Activated CD4-positive, alpha-beta T cell treated with anti-CD3 and anti-CD28 coated beads for 4 hours (primary cell): Measurements from ENCODE around the gene A4GALT.

ENCODE experiments used
- DNase-seq, 2 donors: peaks; one replicate each; pipeline ENCODE4 v3.0.0-alpha.2; 2020

A4GALT gene

GRCh38 chr22:42700901-42701300 is 19.8 kb downstream of the A4GALT start:
- no peak for DNase-seq

DNA sequence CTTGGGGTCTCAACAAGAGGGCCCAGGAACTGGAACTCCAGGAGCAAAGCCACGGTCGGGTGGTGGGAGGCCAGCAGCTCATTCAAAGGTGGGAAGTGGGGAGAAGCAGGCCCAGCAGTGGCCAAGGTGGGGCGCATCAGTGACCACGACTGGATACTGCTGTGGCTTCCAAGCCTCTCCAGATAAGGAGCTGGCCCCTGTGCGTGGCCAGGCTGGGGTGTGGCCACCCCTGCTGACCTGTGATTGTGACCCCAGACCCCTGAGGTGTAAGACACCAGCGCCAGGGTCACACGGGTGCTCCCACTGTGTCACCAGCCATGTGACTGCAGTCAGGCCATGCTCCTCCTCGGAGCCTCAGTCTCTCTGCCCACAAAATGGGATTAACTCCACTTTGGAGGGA is 20.3 kb downstream of the A4GALT start:
- no peak for DNase-seq

GRCh38 chr22:42699976-42700352 is 20.7 kb downstream of the A4GALT start:
- DNase-seq: no peak

GRCh38 chr22:42699281-42699975 is 21.2 kb downstream of the A4GALT start:
- DNase-seq: no peak

- no peak for DNase-seq
Measured at GRCh38 chr22:42697542-42698013, 23.1 kb downstream of the A4GALT start.

DNA sequence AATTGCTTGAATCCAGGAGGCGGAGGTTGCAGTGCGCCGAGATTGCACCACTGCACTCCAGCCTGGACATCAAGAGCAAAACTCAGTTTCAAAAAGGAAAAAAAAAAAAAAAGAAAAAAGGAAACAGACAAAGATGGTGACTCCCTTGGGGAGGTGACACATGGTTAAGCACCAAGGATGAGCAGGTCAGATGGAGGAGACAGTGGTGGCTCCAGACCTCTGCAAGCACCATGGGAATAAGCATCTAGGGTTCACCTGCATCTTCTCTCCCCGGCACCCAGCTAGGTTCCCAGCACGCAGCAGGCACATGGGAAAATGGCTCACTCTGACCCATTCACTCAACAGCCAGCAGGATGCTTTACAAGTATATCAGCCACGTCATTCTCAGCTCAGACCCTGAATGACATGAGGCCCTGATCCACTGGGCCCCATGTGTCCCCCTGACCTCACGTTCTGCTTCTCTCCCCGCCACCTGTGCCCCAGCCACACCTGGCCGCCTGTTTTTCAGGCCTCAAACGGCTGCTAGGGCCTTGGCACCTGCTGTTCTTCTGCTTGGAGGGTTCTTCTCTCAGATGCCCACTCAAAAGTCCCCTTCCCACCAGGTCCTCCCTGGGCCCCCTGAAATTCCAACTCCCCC is 24.2 kb downstream of the A4GALT start:
- no peak for DNase-seq

GRCh38 chr22:42695294-42695693 is 25.4 kb downstream of the A4GALT start:
- DNase-seq: no peak

DNA sequence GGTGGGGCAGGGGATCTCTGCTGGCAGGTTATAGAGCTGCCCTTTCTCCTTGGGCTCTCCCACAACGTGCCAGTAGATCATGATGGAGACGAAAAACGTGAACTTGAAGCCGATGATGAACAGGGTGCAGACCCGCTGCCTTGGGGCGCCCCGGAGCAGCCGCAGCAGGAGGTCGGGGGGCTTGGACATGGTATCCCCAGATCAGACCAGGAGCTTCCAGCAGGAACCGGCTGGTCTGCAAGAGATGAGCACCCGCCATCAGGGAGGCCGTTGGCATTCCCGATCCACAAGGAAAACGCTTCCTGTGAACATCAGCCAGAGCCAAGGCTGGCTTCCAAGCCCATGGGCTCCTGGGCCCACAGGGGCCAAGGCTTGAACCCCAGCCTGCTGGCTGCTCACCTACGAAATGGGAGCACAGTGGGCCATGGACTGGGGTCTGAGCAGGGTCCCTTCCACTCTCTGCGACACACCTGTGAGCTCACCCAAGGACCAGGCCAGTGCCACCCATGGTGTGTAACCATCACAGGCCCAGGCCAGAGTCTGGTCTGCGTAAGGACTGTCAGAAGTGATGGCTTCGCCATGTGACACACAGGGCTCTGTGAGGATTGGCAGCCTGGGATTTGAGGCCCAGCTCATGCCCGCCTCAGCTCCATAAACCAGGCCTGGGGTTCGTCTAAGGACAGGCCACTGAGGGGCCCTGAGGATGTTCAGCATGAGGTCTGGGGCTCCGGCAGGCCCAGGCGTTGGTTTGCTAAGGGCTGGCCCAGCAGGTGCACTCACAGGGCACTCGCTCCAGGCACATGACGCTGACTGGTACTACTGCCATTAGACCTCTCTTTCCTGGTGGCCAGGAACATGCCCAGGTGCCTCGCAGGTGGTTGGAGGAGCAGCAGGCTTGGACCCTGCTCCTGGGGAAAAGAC is 26.6 kb downstream of the A4GALT start:
- DNase-seq: no peak

DNA sequence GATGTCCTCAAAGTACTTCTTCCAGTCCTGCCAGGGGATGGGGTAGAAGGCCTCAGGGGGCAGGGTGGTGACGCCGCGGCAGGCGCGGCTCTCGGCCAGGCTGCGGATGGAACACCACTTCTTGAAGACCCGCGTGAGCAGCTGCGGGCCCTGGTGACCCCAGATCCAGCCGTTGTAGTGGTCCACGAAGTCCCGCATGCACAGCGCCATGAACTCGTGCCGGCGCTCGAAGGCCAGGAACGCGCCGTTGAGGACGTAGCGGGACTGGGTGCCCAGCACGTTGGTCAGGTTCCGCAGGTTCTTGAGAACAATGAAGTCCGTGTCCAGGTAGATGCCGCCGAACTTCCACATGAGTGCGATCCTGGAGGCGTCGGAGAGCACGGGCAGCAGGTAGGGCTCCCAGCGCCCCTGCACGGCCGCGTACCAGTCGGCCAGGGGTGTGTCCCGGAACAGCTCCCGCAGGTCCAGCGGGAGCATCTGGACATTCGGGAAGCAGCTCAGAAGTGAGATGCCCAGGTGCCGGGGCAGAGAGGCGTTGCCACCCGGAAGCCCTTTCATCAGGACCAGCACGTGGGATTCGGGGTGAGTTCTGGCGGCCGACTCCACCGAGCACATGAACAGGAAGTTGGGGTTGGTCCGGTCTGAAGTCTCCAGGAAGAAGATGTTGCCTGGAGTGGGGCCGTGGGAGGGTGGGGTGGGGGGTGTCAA is 27.5 kb downstream of the A4GALT start:
- DNase-seq: no peak

GRCh38 chr22:42692239-42693054 is 28.2 kb downstream of the A4GALT start:
- DNase-seq: no peak

DNA sequence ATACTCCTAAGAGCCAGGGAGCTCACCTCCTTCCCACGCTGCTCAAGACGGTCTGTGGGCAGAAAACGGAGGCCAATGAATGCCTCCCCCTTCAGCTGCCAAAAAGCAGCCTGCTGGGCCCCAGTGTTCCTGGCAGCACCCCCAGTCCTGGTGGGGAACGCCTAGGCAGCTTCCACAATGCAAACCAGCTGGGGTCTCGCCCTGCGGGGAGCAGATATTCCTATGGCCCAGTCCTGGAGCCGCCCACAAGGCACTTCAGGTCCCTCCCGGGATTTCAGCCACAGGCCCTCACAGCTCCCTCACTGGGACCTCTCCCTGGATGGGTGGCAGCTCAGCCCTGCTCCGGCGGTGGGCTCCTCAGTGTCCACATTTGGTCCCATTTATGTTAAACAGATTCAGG is 29.2 kb downstream of the A4GALT start:
- no peak for DNase-seq

- no peak for DNase-seq
Measured at GRCh38 chr22:42688241-42689211, 32.1 kb downstream of the A4GALT start.

DNA sequence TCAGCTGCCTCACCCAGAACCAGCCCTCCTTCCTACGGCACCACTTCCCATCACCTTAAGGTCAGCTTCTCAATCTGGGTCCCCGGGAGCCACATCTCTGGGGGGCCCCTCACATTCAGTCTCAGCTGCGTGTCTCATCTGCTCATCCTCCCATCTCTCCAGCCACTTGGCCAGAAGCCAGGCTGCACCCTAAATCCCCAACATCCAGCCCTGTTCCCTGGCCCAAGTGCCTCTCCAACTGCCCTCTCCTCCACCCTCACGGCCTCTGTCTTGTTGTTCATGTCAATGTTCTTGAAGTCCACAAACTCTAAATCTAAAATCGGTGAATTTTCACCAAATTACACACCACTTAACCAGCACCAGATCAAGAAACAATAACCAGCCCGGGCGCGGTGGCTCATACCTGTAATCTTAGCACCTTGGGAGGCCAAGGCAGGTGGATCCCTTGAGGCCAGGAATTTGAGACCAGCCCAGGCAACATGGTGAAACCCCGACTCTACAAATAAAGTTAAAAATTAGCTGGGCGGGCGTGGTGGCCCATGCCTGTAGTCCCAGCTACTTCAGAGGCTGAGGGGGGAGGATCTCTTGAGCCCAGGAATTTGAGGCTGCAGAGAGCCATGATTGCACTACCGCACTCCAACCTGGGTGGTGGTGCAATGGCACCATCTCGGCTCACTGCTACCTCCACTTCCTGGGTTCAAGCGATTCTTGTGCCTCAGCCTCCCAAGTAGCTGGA is 33.7 kb downstream of the A4GALT start:
- DNase-seq: no peak

- no peak for DNase-seq
Measured at GRCh38 chr22:42685941-42686653, 34.6 kb downstream of the A4GALT start.

- DNase-seq: no peak
Measured at GRCh38 chr22:42684462-42685195, 36.0 kb downstream of the A4GALT start.

GRCh38 chr22:42683578-42684283 is 36.9 kb downstream of the A4GALT start:
- no peak for DNase-seq

GRCh38 chr22:42682113-42682851 is 38.4 kb downstream of the A4GALT start:
- no peak for DNase-seq
